EH (cell line): ENCODE data around the gene SLC44A1.

Experiments
- DNase-seq: peaks from one replicate; pipeline ENCODE4 v3.0.0-alpha.2; 2015; ENCODE audit warnings: low read depth

The SLC44A1 gene

GRCh38 chr9:105393576-105394344, 149.3 kb downstream of the SLC44A1 start:
- no peak for DNase-seq

- DNase-seq: no peak
Observed at GRCh38 chr9:105396441-105396840, 152.0 kb downstream of the SLC44A1 start.

GRCh38 chr9:105396901-105397300, 152.4 kb downstream of the SLC44A1 start:
- DNase-seq: no peak

DNA sequence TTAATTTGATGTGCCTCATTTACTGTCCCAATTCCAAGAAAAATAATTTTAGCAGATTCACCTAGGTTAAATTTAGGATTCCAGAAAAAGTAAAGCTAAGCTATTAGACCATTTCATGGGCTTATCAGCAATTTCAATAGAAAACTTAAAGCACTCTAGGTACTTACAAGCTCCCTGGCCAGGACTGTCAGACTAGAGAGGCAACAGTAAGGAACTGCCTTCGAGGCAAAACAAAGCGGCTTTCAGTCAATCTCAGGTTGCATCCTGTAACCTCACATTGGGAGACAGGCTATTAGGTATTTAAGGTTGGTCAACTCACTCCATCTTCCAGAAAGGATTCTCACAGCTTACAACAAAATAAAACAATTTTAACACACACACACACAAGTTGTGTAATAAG, 154.7 kb downstream of the SLC44A1 start:
- DNase-seq: no peak

GRCh38 chr9:105401651-105402050, 157.2 kb downstream of the SLC44A1 start:
- DNase-seq: peak; percentile 47

DNA sequence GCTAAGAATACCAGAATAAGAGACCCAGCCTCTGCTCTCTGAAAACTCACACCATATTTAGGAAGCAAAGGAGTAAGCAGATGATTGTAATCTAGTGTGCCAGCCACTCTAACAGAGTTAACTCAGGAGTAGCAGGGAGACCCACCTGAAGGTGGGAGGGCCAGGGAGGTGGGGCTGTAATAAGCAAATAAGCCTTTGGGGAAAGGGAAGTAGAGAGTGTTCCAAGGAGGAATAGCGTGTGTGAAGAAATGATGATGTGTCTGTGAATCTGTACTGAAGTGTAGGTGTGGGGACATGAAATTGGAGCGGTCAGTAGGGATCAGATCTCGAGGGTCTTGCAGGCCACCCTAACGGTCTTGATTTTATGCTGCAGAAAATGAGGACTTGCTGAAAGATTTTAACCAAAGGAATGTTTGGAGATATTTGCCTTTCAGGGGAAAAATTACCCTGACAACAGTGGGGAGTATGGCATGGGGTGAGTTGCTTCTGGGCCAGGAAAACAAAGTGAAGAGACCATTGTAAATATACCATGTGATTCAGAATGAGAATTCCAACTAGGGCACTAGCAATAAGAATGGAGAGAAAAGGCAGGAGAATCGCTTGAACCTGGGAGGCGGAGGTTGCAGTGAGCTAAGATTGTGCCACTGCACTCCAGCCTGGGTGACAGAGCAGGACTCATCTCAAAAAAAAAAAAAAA, 159.2 kb downstream of the SLC44A1 start:
- no peak for DNase-seq

DNA sequence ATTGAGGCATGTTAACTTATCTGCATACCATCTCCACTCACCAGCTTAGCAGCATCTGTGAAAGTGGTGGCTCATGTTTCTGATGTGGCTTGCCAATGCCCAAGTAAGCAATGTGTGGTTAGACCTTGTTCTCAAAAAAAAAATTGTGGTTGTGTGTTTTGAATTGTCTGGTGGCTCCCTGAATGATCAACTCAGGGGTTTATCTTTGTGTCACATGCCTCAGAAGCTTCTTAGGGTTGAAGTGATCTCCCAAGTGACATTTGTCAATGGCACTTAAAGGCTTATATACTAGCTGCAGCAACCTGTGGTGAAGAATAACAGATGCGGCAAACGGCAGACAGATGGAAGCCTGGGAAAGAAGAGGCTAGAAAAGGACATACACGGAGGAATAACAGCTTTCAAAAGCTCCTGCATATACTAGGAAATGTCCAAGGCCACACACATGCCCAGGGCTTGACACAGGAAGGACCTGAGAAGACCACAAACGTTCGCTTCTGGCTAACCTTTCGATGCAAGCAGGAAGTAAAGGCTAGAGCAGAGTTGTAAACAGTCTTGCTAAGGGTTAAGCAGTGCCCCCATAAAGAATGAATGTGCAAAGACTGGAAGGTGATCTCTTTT, 161.2 kb downstream of the SLC44A1 start:
- peak; percentile 42 for DNase-seq

DNA sequence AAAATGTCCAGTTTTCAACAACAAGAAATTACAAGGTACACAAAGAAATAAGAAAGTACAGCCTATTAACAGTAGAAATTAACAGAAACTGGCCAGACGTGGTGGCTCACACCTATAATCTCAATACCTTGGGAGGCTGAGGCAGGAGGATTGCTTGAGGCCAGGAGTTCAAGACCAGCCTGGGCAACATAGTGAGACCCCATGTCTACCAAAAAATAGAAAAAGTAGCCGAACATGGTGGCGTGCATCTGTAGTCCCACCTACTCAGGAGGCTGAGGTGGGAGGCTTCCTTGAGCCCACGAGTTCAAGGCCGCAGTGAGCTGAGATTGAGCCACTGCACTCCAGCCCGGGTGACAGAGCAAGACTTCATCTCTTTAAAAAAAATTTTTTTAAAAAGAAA, 161.9 kb downstream of the SLC44A1 start:
- no peak for DNase-seq

- DNase-seq: peak; percentile 63
Observed at GRCh38 chr9:105413525-105413924, 169.1 kb downstream of the SLC44A1 start.

DNA sequence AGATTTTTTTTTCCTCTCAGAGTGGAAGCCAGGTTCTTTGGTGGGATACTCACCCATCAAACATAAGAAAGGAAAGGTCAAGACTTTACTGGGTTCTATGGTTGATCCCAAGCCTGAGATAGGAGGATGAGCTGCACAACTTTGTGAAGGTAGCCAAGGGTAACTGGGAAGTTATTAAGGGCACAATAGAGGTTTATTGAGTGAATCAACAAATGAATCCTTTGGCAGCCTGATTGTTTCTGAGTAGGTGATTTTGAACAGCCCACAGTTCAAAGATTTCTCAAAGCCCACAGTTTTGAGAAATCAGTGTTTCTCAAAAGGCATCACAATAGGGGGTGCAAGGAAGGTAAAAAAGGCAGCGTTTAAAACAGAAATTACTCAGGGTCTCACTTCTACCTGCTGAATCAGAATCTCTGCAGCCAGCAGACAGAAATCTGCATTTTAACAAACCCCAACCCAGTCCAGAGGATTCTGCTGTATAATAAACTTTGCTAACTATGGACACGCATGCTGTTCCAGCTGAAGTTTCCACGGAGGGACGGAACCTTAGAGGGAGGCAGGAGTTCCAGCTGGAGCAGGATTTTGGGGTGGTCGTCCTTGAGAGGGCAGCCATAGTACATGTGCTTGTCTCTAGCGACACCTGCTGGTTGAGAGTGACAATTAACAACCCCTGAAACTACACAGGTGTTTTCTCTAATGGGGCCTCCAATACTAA, 170.7 kb downstream of the SLC44A1 start:
- DNase-seq: peak; percentile 61

- DNase-seq: no peak
Observed at GRCh38 chr9:105415662-105415980, 171.2 kb downstream of the SLC44A1 start.

- no peak for DNase-seq
Observed at GRCh38 chr9:105416840-105417239, 172.4 kb downstream of the SLC44A1 start.

GRCh38 chr9:105418588-105419500, 174.4 kb downstream of the SLC44A1 start:
- no peak for DNase-seq

- DNase-seq: no peak
Observed at GRCh38 chr9:105419816-105420597, 175.6 kb downstream of the SLC44A1 start.

DNA sequence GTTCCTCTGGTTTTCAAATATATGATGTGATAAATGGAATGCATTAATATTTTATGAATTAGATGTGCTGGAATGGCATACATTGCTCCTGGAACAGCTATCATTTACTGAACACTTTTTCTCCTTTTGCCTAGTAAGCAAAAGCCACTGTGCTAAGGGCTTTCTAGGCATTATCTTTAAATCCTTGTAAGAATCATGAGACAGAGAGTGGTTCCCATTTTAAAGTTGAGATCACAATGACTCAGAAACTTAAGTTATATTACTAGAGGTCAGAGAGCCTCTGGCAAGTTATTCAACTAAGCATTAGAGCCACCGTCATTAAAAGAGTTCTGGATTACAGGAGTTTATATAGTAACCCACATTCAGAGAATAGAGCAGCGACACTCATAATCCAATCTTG, 176.7 kb downstream of the SLC44A1 start:
- no peak for DNase-seq

- DNase-seq: no peak
Observed at GRCh38 chr9:105421864-105422263, 177.4 kb downstream of the SLC44A1 start.

DNA sequence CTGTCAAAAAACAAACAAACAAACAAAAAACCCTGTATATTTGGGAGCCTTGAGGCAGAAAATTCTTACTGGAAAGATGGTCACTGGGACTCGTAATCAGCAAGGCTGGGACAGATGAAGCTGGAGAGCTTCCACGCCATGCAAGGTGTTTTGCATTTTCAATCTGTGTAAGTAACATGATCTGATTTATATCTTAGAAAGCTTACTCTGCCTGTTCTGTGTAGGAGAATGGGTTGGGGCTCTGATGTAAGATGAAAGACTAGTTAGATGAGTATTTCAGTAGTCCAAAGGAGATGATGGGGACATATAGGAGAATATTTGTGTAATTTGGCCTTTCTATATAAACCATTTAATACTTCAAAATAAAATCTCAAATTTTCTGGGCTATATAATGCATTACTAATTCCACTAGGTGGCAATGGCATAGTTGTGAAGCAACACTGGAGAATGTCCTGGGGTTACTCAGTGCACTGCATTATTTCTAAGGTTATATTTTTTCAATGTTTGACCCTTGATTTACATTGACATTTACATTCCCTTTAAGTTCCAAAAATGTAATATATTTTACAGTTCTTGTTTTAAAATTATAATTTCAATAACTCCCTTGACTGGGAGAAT, 181.5 kb downstream of the SLC44A1 start:
- peak; percentile 38 for DNase-seq

DNA sequence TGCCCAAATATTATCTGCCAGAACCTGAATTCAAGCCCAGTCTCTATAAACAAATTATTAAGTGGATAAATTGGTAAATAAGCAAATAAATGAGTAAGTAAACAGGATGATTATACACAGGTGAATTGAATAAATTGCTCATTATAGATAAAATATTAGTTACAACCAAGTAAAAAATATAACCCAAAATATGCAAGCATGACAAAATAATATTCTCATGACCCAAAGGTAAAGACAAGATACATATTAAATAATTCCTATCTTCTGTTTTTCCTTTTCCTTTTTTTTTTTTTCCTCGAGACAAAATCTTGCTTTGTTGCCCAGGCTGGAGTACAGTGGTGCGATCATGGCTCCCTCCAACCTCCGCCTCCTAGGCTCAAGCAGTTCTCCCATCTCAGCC, 182.2 kb downstream of the SLC44A1 start:
- no peak for DNase-seq

- no peak for DNase-seq
Observed at GRCh38 chr9:105431424-105432246, 187.2 kb downstream of the SLC44A1 start.
